GM18498 (cell line): Measurements from ENCODE around the gene ITGA7.

ENCODE experiments used
- ATAC-seq: cut with Tn5 transposase; IDR thresholded peaks from one replicate; pipeline ENCODE4 v1.9.1; 2021; ENCODE audit warnings: mild to moderate bottlenecking, moderate library complexity; ENCODE audit not compliant: unreplicated experiment

The ITGA7 gene

GRCh38 chr12:55736780-55737580 is 29.3 kb upstream of the ITGA7 start:
- ATAC-seq = peak; percentile 52

GRCh38 chr12:55736076-55736475 is 28.4 kb upstream of the ITGA7 start:
- ATAC-seq = no peak

GRCh38 chr12:55734595-55734994 is 26.9 kb upstream of the ITGA7 start:
- ATAC-seq = no peak

GRCh38 chr12:55733858-55734257 is 26.2 kb upstream of the ITGA7 start:
- no peak for ATAC-seq

- ATAC-seq = no peak
Measured at GRCh38 chr12:55733021-55733555, 25.4 kb upstream of the ITGA7 start.

GRCh38 chr12:55732288-55732687 is 24.6 kb upstream of the ITGA7 start:
- no peak for ATAC-seq

GRCh38 chr12:55729819-55730818 is 22.4 kb upstream of the ITGA7 start:
- peak; percentile 45 for ATAC-seq

- ATAC-seq = peak; percentile 73
Measured at GRCh38 chr12:55728939-55729818, 21.5 kb upstream of the ITGA7 start, which contains the start of gene CD63. TSS of gene CD63 (minus strand) at chr12:55729009. CDS start at chr12:55728341, 668 bp downstream.

- peak; percentile 24 for ATAC-seq
Measured at GRCh38 chr12:55728186-55728938, 20.7 kb upstream of the ITGA7 start.

GRCh38 chr12:55727643-55728185 is 20.0 kb upstream of the ITGA7 start:
- no peak for ATAC-seq

- no peak for ATAC-seq
Measured at GRCh38 chr12:55726971-55727370, 19.3 kb upstream of the ITGA7 start.

GRCh38 chr12:55725556-55725955 is 17.9 kb upstream of the ITGA7 start:
- no peak for ATAC-seq

- no peak for ATAC-seq
Measured at GRCh38 chr12:55724940-55725309, 17.2 kb upstream of the ITGA7 start.

- no peak for ATAC-seq
Measured at GRCh38 chr12:55724226-55724939, 16.7 kb upstream of the ITGA7 start.

GRCh38 chr12:55723516-55724225 is 16.0 kb upstream of the ITGA7 start:
- ATAC-seq = no peak

GRCh38 chr12:55722948-55723347 is 15.2 kb upstream of the ITGA7 start:
- ATAC-seq = no peak

GRCh38 chr12:55721601-55722213 is 14.0 kb upstream of the ITGA7 start:
- ATAC-seq = no peak
